ENCODE results near the gene DDI1. TPM values are rescaled to one million over a fixed set of nuclear protein-coding genes. Genes with fewer than 3 reads are reported as not detected.

DDI1 gene
- total and polyA plus RNA-seq, 2 experiments from 2014 or later, result 0.13 TPM; not detected in 1

- Histone ChIP-seq H2AFZ (no peak overlapping the region), H3K27ac (ENCODE audit: low read depth) (no peak overlapping the region), H3K36me3 (ENCODE audit: insufficient read depth) (no peaks in the 10 kb centered on the region), H4K20me1 (replicated peaks; ENCODE audit: insufficient read depth) (no peaks in the 10 kb centered on the region), H3K4me2 (0 out of 2 replicates have a peak overlapping the region, but pooled peaks have one; percentile 25), H3K4me3 (no peak overlapping the region), H3K27me3 (ENCODE audit: insufficient read depth) (no peaks in the 10 kb centered on the region), H3K4me1 (ENCODE audit: insufficient read depth) (peaks cover 6% of the 10 kb centered on the region), H3K9me2 (ENCODE audit: insufficient read depth) (no peaks in the 10 kb centered on the region; the same call in 1 of the 2 replicates), H3F3A (replicated peaks; ENCODE audit: low read depth) (no peaks in the 10 kb centered on the region), H3K79me2 (replicated peaks; ENCODE audit: insufficient read depth) (no peaks in the 10 kb centered on the region)
- no peak for ATAC-seq
- no peak overlapping the region for H3K4me3 Mint-ChIP-seq
- no peaks in the 10 kb centered on the region for H3K27me3 Mint-ChIP-seq (ENCODE audit: insufficient read depth, low read depth, poor library complexity)
- no peaks in the 10 kb centered on the region for H3K36me3 Mint-ChIP-seq (ENCODE audit: low read depth)
- H3K27ac Mint-ChIP-seq, result peak overlapping the region; percentile 65; the same call in 1 of the 2 replicates
- no peak for DNase-seq (ENCODE audit: low spot score)
- TF ChIP-seq POLR2AphosphoS5 (IDR thresholded peaks at IDR 0.05; ENCODE audit: low read depth), result no peak
- no peak for TF ChIP-seq REST (IDR thresholded peaks at IDR 0.05; ENCODE audit: unreplicated experiment)
- TF ChIP-seq CTCF (conservative IDR thresholded peaks at IDR 0.05; ENCODE audit: low read depth in 2 of 2), result no peak
- TF ChIP-seq CREB1 (CRISPR knock-in tag; IDR thresholded peaks at IDR 0.05; ENCODE audit: low read depth), result no peak
- TF ChIP-seq ETS1 (IDR thresholded peaks at IDR 0.05), result no peak
- no peak for TF ChIP-seq ZNF462 (CRISPR knock-in tag; IDR thresholded peaks at IDR 0.05)
- TF ChIP-seq EZH2 (IDR thresholded peaks at IDR 0.05; ENCODE audit: low read depth, unreplicated experiment), result no peak
- TF ChIP-seq EZH2phosphoT487 (IDR thresholded peaks at IDR 0.05; ENCODE audit: unreplicated experiment), result no peak
- no peak for TF ChIP-seq NANOG (IDR thresholded peaks at IDR 0.05; ENCODE audit: borderline replicate concordance)
- no peak for TF ChIP-seq ZNF114 (CRISPR knock-in tag; IDR thresholded peaks at IDR 0.05)
- no peak for TF ChIP-seq STAT1 (IDR thresholded peaks at IDR 0.05; ENCODE audit: unreplicated experiment)
- H3K4me1 Mint-ChIP-seq, result peaks cover 14% of the 10 kb centered on the region
- no peaks in the 10 kb centered on the region for H3K9me3 Mint-ChIP-seq
Observed at GRCh38 chr11:104060004-104060794, 23.8 kb downstream of the DDI1 start.

All from GM23338 (cell line).